ENCODE data around the gene SEMA3A. TPM values are rescaled to one million over a fixed set of nuclear protein-coding genes. Genes with fewer than 3 reads are reported as not detected.

SEMA3A gene
- total and polyA plus RNA-seq, 4 donors = 0.13 to 0.56 (median 0.20) TPM

- H3K36me3 ChIP-seq (ENCODE audit: control insufficient read depth in 4 of 4, insufficient read depth in 3 of 4, low read depth in 1 of 4, low read length in 3 of 4) = no peaks in the 10 kb centered on the region
- no peak for DNase-seq (ENCODE audit: low spot score)
- no peaks in the 10 kb centered on the region for H3K27me3 ChIP-seq (ENCODE audit: control insufficient read depth in 4 of 4, insufficient read depth in 4 of 4, low read length in 3 of 4)
- H3K9ac ChIP-seq (ENCODE audit: low read depth in 1 of 2, low read length in 2 of 2) = no peak overlapping the region
- 74% methylated on average over 5 of the region's 5 CpGs for WGBS
- no peaks in the 10 kb centered on the region for H3K4me1 ChIP-seq (ENCODE audit: control insufficient read depth in 4 of 4, insufficient read depth in 4 of 4, low read length in 3 of 4)
- TF ChIP-seq JUND (IDR thresholded peaks at IDR 0.05) = no peak
- no peak for TF ChIP-seq YY1 (IDR thresholded peaks at IDR 0.05)
- no peak overlapping the region for H3K4me3 ChIP-seq (ENCODE audit: low read depth in 1 of 3, low read length in 3 of 3)
- H3K9me3 ChIP-seq (ENCODE audit: control insufficient read depth in 4 of 4, low read length in 3 of 4) = no peaks in the 10 kb centered on the region
- no peak overlapping the region for H3K27ac ChIP-seq (ENCODE audit: low read depth in 1 of 2, low read length in 2 of 2)
Measured at GRCh38 chr7:84041649-84042048, 152.9 kb downstream of the SEMA3A start.

GRCh38 chr7:84040355-84040754 lies 154.2 kb downstream of the SEMA3A start:
- Histone ChIP-seq H3K9ac (ENCODE audit: low read depth in 1 of 2, low read length in 2 of 2) (no peak overlapping the region), H3K27ac (ENCODE audit: low read depth in 1 of 2, low read length in 2 of 2) (no peak overlapping the region), H3K36me3 (ENCODE audit: control insufficient read depth in 4 of 4, insufficient read depth in 3 of 4, low read depth in 1 of 4, low read length in 3 of 4) (no peaks in the 10 kb centered on the region), H3K4me3 (ENCODE audit: low read depth in 1 of 3, low read length in 3 of 3) (no peak overlapping the region), H3K4me1 (ENCODE audit: control insufficient read depth in 4 of 4, insufficient read depth in 4 of 4, low read length in 3 of 4) (no peaks in the 10 kb centered on the region), H3K27me3 (ENCODE audit: control insufficient read depth in 4 of 4, insufficient read depth in 4 of 4, low read length in 3 of 4) (no peaks in the 10 kb centered on the region), H3K9me3 (ENCODE audit: control insufficient read depth in 4 of 4, low read length in 3 of 4) (no peaks in the 10 kb centered on the region)
- DNase-seq (ENCODE audit: low spot score) = no peak
- WGBS = 49% methylated on average over 3 of the region's 3 CpGs
- TF ChIP-seq RAD21 (IDR thresholded peaks at IDR 0.05) = no peak
- no peak for TF ChIP-seq TAF1 (conservative IDR thresholded peaks at IDR 0.05)
- no peak for TF ChIP-seq EGR1 (IDR thresholded peaks at IDR 0.05; ENCODE audit: low read depth in 2 of 2)
- no peak for TF ChIP-seq JUND (IDR thresholded peaks at IDR 0.05)
- TF ChIP-seq MAX (IDR thresholded peaks at IDR 0.05) = no peak
- TF ChIP-seq HNF4G (IDR thresholded peaks at IDR 0.05) = no peak
- TF ChIP-seq FOXA2 (IDR thresholded peaks at IDR 0.05) = no peak
- no peak for TF ChIP-seq GABPA (IDR thresholded peaks at IDR 0.05 in 1 of 2, conservative IDR thresholded peaks at IDR 0.05 in 1 of 2)
- TF ChIP-seq SP1 (IDR thresholded peaks at IDR 0.05) = no peak
- no peak for TF ChIP-seq RXRA (IDR thresholded peaks at IDR 0.05)
- TF ChIP-seq REST (IDR thresholded peaks at IDR 0.05) = no peak
- TF ChIP-seq HNF4A (conservative IDR thresholded peaks at IDR 0.05) = no peak
- no peak for TF ChIP-seq ZBTB33 (IDR thresholded peaks at IDR 0.05)
- TF ChIP-seq ATF3 (IDR thresholded peaks at IDR 0.05) = no peak
- TF ChIP-seq YY1 (IDR thresholded peaks at IDR 0.05) = no peak
- TF ChIP-seq CTCF (IDR thresholded peaks at IDR 0.05; ENCODE audit: low read depth, low read length, missing input control) = no peak
- TF ChIP-seq NR2F2 (IDR thresholded peaks at IDR 0.05) = no peak
- TF ChIP-seq FOXA1 (IDR thresholded peaks at IDR 0.05) = no peak

Measured in liver (tissue), 9 donors.